ENCODE measurements around the gene INO80.

GRCh38 chr15:40990080-40990479, 126.0 kb downstream of the INO80 start:
- no peak for TF ChIP-seq CTCF (IDR thresholded peaks at IDR 0.05)
- no peak for TF ChIP-seq POLR2A (IDR thresholded peaks at IDR 0.05)
